Activated CD4-positive, alpha-beta memory T cell treated with anti-CD3 and anti-CD28 coated beads for 36 hours (primary cell): Measurements from ENCODE around the gene SOX1. TPM values are rescaled to one million over a fixed set of nuclear protein-coding genes. Genes with fewer than 3 reads are reported as not detected.
A peak's percentile ranks its signal among the peaks of the same experiment; 100 is the strongest.

Source experiments
- CTCF ChIA-PET: fragments of 350-600 bp; sonication (Branson Sonifier 250); formaldehyde crosslinking; loops from one replicate; lab custom pipeline; 2021; ENCODE audit warnings: antibody characterized with exemption, inconsistent platforms; lab: Charles Lee
- POLR2A ChIA-PET: fragments of 350-600 bp; sonication (Branson Sonifier 250); formaldehyde crosslinking; loops from one replicate; lab custom pipeline; 2021; ENCODE audit warnings: antibody characterized with exemption; lab: Charles Lee
- DNase-seq: peaks from one replicate; pipeline ENCODE4 v3.0.0-alpha.2; 2020
- H3K27ac Mint-ChIP-seq: one replicate; pipeline ENCODE4 v1.8.0; 2021; ENCODE audit warnings: mixed read lengths
- H3K27me3 Mint-ChIP-seq: one replicate; pipeline ENCODE4 v1.8.0; 2021; ENCODE audit warnings: mixed read lengths
- H3K36me3 Mint-ChIP-seq: one replicate; pipeline ENCODE4 v1.8.0; 2021; ENCODE audit warnings: mixed read lengths
- H3K4me1 Mint-ChIP-seq: one replicate; pipeline ENCODE4 v1.8.0; 2021; ENCODE audit warnings: low read depth, mixed read lengths
- H3K4me3 Mint-ChIP-seq: one replicate; pipeline ENCODE4 v1.8.0; 2021; ENCODE audit warnings: mild to moderate bottlenecking, mixed read lengths
- H3K9me3 Mint-ChIP-seq: one replicate; pipeline ENCODE4 v1.8.0; 2021; ENCODE audit warnings: mixed read lengths
- intact Hi-C: fragments of 100-400 bp; cut with micrococcal nuclease; formaldehyde crosslinking; loops from one replicate; pipeline ENCODE4 v1.15.1; 2023
- total RNA-seq, 2 experiments: library from RNA; stranded (reverse); gene quantifications; one replicate each; pipeline ENCODE4 v1.2.3, GENCODE V29; 2021

Gene SOX1
- total RNA-seq, 2 experiments from 2014 or later = not detected

GRCh38 chr13:112060899-112061366, 6.0 kb upstream of the SOX1 start:
- intact Hi-C loops = no loop called here
- Mint-ChIP-seq H3K36me3 (peaks cover 3% of the 10 kb centered on the region), H3K27ac (no peak overlapping the region), H3K9me3 (no peaks in the 10 kb centered on the region), H3K4me3 (no peak overlapping the region), H3K27me3 (peaks cover 72% of the 10 kb centered on the region), H3K4me1 (peaks cover 6% of the 10 kb centered on the region)
- POLR2A ChIA-PET = no interaction called here
- CTCF ChIA-PET = no interaction called here
- DNase-seq = no peak

DNA sequence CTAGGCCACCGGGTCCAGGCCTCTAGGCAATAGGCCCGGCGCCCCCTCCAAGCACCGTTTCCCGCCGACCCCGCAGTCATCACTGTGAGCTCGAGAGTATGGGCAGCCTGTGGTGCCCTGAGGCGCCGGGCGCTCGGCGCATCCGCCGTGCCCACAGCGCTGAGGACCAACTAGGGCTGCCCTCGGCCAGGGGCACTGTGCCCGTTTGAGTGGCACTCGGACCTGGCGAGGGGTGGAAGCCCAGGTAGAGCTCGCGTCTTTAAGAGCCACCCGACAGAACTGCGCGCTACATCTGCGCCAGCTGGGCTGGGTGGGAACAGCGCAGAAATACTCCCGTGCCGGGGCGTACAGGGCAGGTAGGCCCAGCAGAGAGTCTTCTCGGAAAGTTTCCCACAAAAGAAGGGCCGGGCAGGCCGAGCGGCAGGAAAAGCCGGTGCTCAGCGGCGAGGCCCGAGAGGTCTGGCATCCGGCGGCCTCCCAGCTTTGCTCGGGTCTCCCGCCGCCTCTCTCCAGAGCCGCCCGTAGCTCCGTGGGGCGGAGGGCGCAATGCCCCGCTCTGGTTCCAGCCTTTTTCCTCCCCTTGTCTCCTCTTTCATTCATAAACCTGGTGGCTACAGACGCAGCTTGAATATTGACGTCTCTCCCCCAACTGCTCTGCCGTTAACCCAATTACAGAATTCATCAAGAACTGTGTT, 5.4 kb upstream of the SOX1 start:
- Mint-ChIP-seq H3K4me1 (peaks cover 8% of the 10 kb centered on the region), H3K4me3 (no peak overlapping the region), H3K27ac (no peak overlapping the region), H3K27me3 (peaks cover 75% of the 10 kb centered on the region), H3K9me3 (no peaks in the 10 kb centered on the region), H3K36me3 (peaks cover 3% of the 10 kb centered on the region)
- POLR2A ChIA-PET = no interaction called here
- CTCF ChIA-PET = interaction anchor here (0.7 kb wide), 1 partner anchor 8 kb away, joined by 3 read pairs; no protein-coding TSS in a partner anchor
- intact Hi-C loops = no loop called here
- no peak for DNase-seq

DNA sequence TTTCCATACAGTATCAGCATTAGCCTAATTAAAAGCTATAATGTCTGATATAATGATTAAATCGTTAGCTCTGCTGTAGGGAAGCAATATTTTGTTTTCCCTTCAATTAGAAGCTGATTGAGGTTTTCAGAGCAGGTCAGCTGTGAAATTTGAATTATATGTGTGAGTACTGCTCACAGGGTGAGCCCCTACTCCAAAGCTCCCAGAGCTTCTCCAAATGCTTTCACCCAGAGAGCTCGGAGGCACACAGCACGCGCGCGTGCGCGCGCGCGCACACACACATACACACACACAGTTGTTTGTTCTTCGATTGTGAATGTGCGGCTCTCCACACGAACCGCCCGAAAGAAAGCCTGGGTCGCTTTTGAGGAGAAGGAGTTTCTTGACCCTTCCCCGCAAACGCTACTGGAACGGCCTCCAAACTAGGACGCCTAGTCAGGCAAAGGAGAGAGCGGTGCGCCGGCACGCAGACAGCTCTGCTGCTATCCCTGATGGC, 4.8 kb upstream of the SOX1 start:
- intact Hi-C loops = no loop called here
- ChIA-PET CTCF (interaction anchor here (0.7 kb wide), 1 partner anchor 9 kb away, joined by 3 read pairs; no protein-coding TSS in a partner anchor), POLR2A (no interaction called here)
- DNase-seq = no peak
- H3K36me3 Mint-ChIP-seq = peaks cover 3% of the 10 kb centered on the region
- no peak overlapping the region for H3K27ac Mint-ChIP-seq
- peaks cover 8% of the 10 kb centered on the region for H3K4me1 Mint-ChIP-seq
- H3K9me3 Mint-ChIP-seq = no peaks in the 10 kb centered on the region
- peaks cover 72% of the 10 kb centered on the region for H3K27me3 Mint-ChIP-seq
- no peak overlapping the region for H3K4me3 Mint-ChIP-seq

GRCh38 chr13:112062571-112063570, 4.1 kb upstream of the SOX1 start:
- peaks cover 3% of the 10 kb centered on the region for H3K36me3 Mint-ChIP-seq
- CTCF ChIA-PET = interaction anchor here (0.7 kb wide), 1 partner anchor 10 kb away, joined by 3 read pairs; no protein-coding TSS in a partner anchor
- no peak for DNase-seq
- H3K4me3 Mint-ChIP-seq = no peak overlapping the region
- peaks cover 8% of the 10 kb centered on the region for H3K4me1 Mint-ChIP-seq
- H3K27me3 Mint-ChIP-seq = peaks cover 66% of the 10 kb centered on the region
- intact Hi-C loops = no loop called here
- peak overlapping the region; percentile 8 for H3K27ac Mint-ChIP-seq
- POLR2A ChIA-PET = no interaction called here
- no peaks in the 10 kb centered on the region for H3K9me3 Mint-ChIP-seq

DNA sequence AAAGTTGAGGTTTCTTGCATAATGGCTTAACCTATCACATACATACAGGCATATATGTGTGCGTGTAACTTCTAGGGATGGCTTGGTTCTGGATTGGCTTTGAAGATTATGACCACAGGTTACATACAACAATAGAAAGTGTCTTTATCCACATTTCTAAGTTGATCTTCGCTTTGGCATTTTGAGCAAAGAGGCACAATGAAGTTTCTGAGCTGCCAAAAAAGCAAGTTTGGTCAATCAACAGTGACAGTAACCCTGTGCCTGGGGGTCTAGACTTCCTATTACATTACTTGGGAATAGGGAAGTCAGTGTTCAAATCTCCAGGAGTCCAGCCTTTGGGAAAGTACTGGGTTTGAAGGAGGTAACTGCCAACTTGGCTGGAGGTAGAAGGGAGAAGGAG, 3.1 kb upstream of the SOX1 start:
- CTCF ChIA-PET = no interaction called here
- POLR2A ChIA-PET = no interaction called here

DNA sequence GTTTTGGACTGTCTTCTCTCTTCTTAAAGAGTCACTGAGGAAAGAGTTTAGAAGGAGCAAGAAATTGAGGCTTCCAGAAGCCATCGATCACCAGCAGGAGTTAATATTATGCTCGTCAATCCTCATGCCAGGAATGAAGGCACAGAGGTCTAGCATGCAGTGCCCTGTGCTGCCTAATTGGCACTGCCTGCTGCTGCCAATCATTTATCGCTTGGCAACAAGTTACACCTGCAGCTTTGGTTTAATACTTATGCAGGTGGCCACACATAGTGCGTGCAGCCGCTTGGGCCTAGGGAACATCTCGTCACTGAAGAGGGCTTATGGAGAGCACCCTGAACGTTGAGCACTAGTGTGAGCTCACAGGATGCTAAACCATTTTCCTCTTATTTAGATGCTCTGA, 2.7 kb upstream of the SOX1 start:
- H3K27me3 Mint-ChIP-seq = peaks cover 58% of the 10 kb centered on the region
- ChIA-PET CTCF (no interaction called here), POLR2A (no interaction called here)
- H3K4me3 Mint-ChIP-seq = no peak overlapping the region
- no peak for DNase-seq
- no peak overlapping the region for H3K27ac Mint-ChIP-seq
- intact Hi-C loops = no loop called here
- peaks cover 8% of the 10 kb centered on the region for H3K36me3 Mint-ChIP-seq
- no peaks in the 10 kb centered on the region for H3K9me3 Mint-ChIP-seq
- peaks cover 8% of the 10 kb centered on the region for H3K4me1 Mint-ChIP-seq

More for the DNA sequence above, 3.1 kb upstream of the SOX1 start:
- H3K4me1 Mint-ChIP-seq = peaks cover 8% of the 10 kb centered on the region
- no peak overlapping the region for H3K4me3 Mint-ChIP-seq
- H3K27ac Mint-ChIP-seq = no peak overlapping the region
- intact Hi-C loops = no loop called here
- no peak for DNase-seq
- H3K9me3 Mint-ChIP-seq = no peaks in the 10 kb centered on the region
- H3K27me3 Mint-ChIP-seq = peaks cover 58% of the 10 kb centered on the region
- peaks cover 3% of the 10 kb centered on the region for H3K36me3 Mint-ChIP-seq

GRCh38 chr13:112065521-112065866, 1.5 kb upstream of the SOX1 start:
- DNase-seq = no peak
- Mint-ChIP-seq H3K27ac (no peak overlapping the region), H3K9me3 (no peaks in the 10 kb centered on the region), H3K27me3 (peaks cover 56% of the 10 kb centered on the region), H3K36me3 (peaks cover 11% of the 10 kb centered on the region), H3K4me1 (peaks cover 8% of the 10 kb centered on the region), H3K4me3 (no peak overlapping the region)
- ChIA-PET CTCF (no interaction called here), POLR2A (no interaction called here)
- intact Hi-C loops = no loop called here

GRCh38 chr13:112065867-112066623, 904 bp upstream of the SOX1 start:
- no peak overlapping the region for H3K4me3 Mint-ChIP-seq
- no peaks in the 10 kb centered on the region for H3K9me3 Mint-ChIP-seq
- DNase-seq = no peak
- peaks cover 8% of the 10 kb centered on the region for H3K4me1 Mint-ChIP-seq
- ChIA-PET POLR2A (no interaction called here), CTCF (no interaction called here)
- peaks cover 11% of the 10 kb centered on the region for H3K36me3 Mint-ChIP-seq
- H3K27me3 Mint-ChIP-seq = peaks cover 58% of the 10 kb centered on the region
- no peak overlapping the region for H3K27ac Mint-ChIP-seq
- intact Hi-C loops = no loop called here

DNA sequence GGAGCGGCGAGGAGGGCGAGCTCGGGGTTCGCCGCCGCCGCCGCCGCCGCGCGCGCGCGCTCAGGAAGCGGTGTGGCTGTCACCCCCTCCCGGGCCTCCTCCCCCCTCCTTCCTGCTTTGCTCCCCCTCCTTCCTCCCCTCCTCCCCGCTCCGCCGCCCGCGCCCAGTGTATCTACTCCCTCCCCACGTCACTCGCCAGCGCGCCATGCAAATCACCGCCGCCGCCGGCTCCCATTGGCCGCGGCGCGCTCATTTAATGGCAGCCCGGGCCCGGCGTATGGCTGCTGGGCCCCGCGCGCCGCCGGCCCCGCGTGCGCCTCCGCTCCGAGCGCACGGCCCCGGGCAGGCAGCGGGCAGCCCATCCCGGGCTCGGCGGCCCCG, 335 bp upstream of the SOX1 start:
- peaks cover 9% of the 10 kb centered on the region for H3K4me1 Mint-ChIP-seq
- H3K9me3 Mint-ChIP-seq = no peaks in the 10 kb centered on the region
- no peak overlapping the region for H3K4me3 Mint-ChIP-seq
- DNase-seq = peak; percentile 68
- no peak overlapping the region for H3K27ac Mint-ChIP-seq
- CTCF ChIA-PET = no interaction called here
- intact Hi-C loops = no loop called here
- peaks cover 12% of the 10 kb centered on the region for H3K36me3 Mint-ChIP-seq
- POLR2A ChIA-PET = no interaction called here
- H3K27me3 Mint-ChIP-seq = peaks cover 61% of the 10 kb centered on the region

DNA sequence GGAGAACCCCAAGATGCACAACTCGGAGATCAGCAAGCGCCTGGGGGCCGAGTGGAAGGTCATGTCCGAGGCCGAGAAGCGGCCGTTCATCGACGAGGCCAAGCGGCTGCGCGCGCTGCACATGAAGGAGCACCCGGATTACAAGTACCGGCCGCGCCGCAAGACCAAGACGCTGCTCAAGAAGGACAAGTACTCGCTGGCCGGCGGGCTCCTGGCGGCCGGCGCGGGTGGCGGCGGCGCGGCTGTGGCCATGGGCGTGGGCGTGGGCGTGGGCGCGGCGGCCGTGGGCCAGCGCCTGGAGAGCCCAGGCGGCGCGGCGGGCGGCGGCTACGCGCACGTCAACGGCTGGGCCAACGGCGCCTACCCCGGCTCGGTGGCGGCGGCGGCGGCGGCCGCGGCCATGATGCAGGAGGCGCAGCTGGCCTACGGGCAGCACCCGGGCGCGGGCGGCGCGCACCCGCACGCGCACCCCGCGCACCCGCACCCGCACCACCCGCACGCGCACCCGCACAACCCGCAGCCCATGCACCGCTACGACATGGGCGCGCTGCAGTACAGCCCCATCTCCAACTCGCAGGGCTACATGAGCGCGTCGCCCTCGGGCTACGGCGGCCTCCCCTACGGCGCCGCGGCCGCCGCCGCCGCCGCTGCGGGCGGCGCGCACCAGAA, 1.1 kb downstream of the SOX1 start:
- peaks cover 15% of the 10 kb centered on the region for H3K36me3 Mint-ChIP-seq
- no peak overlapping the region for H3K4me3 Mint-ChIP-seq
- H3K27me3 Mint-ChIP-seq = peaks cover 56% of the 10 kb centered on the region
- intact Hi-C loops = no loop called here
- no peaks in the 10 kb centered on the region for H3K9me3 Mint-ChIP-seq
- ChIA-PET CTCF (no interaction called here), POLR2A (no interaction called here)
- H3K4me1 Mint-ChIP-seq = peaks cover 12% of the 10 kb centered on the region
- no peak for DNase-seq
- H3K27ac Mint-ChIP-seq = no peak overlapping the region

DNA sequence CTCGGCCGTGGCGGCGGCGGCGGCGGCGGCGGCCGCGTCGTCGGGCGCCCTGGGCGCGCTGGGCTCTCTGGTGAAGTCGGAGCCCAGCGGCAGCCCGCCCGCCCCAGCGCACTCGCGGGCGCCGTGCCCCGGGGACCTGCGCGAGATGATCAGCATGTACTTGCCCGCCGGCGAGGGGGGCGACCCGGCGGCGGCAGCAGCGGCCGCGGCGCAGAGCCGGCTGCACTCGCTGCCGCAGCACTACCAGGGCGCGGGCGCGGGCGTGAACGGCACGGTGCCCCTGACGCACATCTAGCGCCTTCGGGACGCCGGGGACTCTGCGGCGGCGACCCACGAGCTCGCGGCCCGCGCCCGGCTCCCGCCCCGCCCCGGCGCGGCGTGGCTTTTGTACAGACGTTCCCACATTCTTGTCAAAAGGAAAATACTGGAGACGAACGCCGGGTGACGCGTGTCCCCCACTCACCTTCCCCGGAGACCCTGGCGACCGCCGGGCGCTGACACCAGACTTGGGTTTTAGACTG, 1.7 kb downstream of the SOX1 start:
- H3K27me3 Mint-ChIP-seq = peaks cover 51% of the 10 kb centered on the region
- H3K4me1 Mint-ChIP-seq = peaks cover 9% of the 10 kb centered on the region
- DNase-seq = no peak
- peaks cover 12% of the 10 kb centered on the region for H3K36me3 Mint-ChIP-seq
- no peaks in the 10 kb centered on the region for H3K9me3 Mint-ChIP-seq
- H3K4me3 Mint-ChIP-seq = peak overlapping the region; percentile 21
- intact Hi-C loops = no loop called here
- no peak overlapping the region for H3K27ac Mint-ChIP-seq
- ChIA-PET POLR2A (no interaction called here), CTCF (no interaction called here)
